ENCODE data around the gene FXYD6.

Gene FXYD6

GRCh38 chr11:117793583-117793982, 82.9 kb downstream of the FXYD6 start:
- no peak overlapping the region for H3K4me3 ChIP-seq (replicated peaks; ENCODE audit: low read depth, low read length)
- no peak for DNase-seq (ENCODE audit: extremely low read depth, low read depth)
- TF ChIP-seq CTCF (IDR thresholded peaks at IDR 0.05; ENCODE audit: low read depth, low read length, missing control alignments) = no peak

- no peak for DNase-seq (ENCODE audit: extremely low read depth, low read depth)
- TF ChIP-seq CTCF (IDR thresholded peaks at IDR 0.05; ENCODE audit: low read depth, low read length, missing control alignments) = no peak
- H3K4me3 ChIP-seq (replicated peaks; ENCODE audit: low read depth, low read length) = no peak overlapping the region
Measured at GRCh38 chr11:117792992-117793391, 83.5 kb downstream of the FXYD6 start.

DNA sequence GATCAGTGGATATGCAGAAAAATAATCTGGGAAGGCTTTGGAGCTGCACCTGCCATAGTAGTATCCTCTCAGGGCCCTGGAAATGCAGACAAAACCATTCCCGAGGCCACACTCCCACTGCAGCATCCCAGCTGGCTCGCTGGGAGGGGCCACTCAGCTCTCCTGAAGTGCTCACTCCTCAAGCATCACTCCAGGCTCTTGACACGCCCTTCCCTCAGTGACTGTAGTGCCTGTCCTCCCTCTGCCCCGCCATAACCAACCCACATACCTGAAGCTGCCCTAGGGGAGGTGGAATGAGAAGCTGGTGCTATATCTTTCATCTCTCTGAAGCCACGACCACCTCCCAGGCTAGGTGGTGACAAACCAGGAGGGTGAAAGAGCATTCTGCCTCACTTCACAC, 84.2 kb downstream of the FXYD6 start:
- H3K4me3 ChIP-seq (replicated peaks; ENCODE audit: low read depth, low read length) = no peak overlapping the region
- no peak for TF ChIP-seq CTCF (IDR thresholded peaks at IDR 0.05; ENCODE audit: low read depth, low read length, missing control alignments)
- DNase-seq (ENCODE audit: extremely low read depth, low read depth) = no peak

- no peak overlapping the region for H3K4me3 ChIP-seq (replicated peaks; ENCODE audit: low read depth, low read length)
- no peak for DNase-seq (ENCODE audit: extremely low read depth, low read depth)
- TF ChIP-seq CTCF (IDR thresholded peaks at IDR 0.05; ENCODE audit: low read depth, low read length, missing control alignments) = no peak
Measured at GRCh38 chr11:117790279-117790678, 86.2 kb downstream of the FXYD6 start.

DNA sequence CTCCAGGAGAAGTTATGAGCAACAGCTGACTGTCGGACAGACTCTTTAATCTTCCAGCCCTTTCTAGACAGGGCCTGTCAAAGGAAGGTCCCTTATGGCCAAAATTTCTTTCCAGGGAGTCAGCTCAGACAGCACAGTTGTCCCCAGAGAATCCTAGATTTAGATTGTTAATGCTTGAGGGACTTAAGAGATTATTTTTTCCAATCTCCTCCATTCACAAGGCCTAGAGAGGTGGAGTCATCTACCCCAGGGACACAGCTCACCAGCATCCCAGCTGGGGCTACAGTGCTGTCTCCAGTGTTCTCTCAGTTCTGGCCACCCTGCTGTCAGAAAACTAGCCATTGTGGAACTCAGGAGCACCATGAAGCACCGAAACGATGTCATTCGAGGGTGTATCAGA, 87.2 kb downstream of the FXYD6 start:
- TF ChIP-seq CTCF (IDR thresholded peaks at IDR 0.05; ENCODE audit: low read depth, low read length, missing control alignments) = no peak
- DNase-seq (ENCODE audit: extremely low read depth, low read depth) = no peak

More for the DNA sequence above, 87.2 kb downstream of the FXYD6 start:
- H3K4me3 ChIP-seq (replicated peaks; ENCODE audit: low read depth, low read length) = no peak overlapping the region

Data from HFF-Myc (cell line).